Gastrocnemius medialis (tissue), 4 donors: ENCODE data around the gene BTBD16. TPM values are rescaled to one million over a fixed set of nuclear protein-coding genes. Genes with fewer than 3 reads are reported as not detected.

Experiments used
- ATAC-seq, 2 donors: fragments of 150-250 bp; one replicate each; pipeline ENCODE4 v1.9.1; 2016
- DNase-seq, 2 donors: peaks; one replicate each; pipeline ENCODE4 v3.0.0-alpha.2; 2019
- H3K27ac ChIP-seq, 4 donors: fragments of 200-600 bp; sonication (generic); 1 replicate in 1 of 4; 2 replicates in 3 of 4; pipeline ENCODE4 v1.5.1; 2016 to 2018; ENCODE audit warnings: mild to moderate bottlenecking in 2 of 4, moderate library complexity in 1 of 4
- H3K27me3 ChIP-seq, 3 donors: fragments of 200-600 bp; sonication (generic) in 2 of 3; 1 replicate in 1 of 3; 2 replicates in 2 of 3; pipeline versions ENCODE4 v1.5.1 to v1.6.0; 2016 to 2019; ENCODE audit warnings: mild to moderate bottlenecking in 1 of 3, moderate library complexity in 1 of 3
- H3K36me3 ChIP-seq, 2 donors: fragments of 200-600 bp; sonication (generic) in 1 of 2; one replicate each; pipeline ENCODE4 v1.5.1; 2017 to 2018
- H3K4me1 ChIP-seq, 2 donors: fragments of 200-600 bp; sonication (generic) in 1 of 2; one replicate each; pipeline ENCODE4 v1.5.1; 2016 to 2017; ENCODE audit warnings: mild to moderate bottlenecking in 2 of 2
- H3K4me3 ChIP-seq, 4 donors: fragments of 200-600 bp; sonication (generic) in 3 of 4; 1 replicate in 1 of 4; 2 replicates in 3 of 4; pipeline ENCODE4 v1.5.1; 2016 to 2019; ENCODE audit warnings: mild to moderate bottlenecking in 2 of 4
- H3K9me3 ChIP-seq, 3 donors: fragments of 200-600 bp; sonication (generic) in 2 of 3; 1 replicate in 1 of 3; 2 replicates in 2 of 3; pipeline ENCODE4 v1.5.1; 2016 to 2019
- CTCF ChIP-seq, 5 experiments: fragments of 450-650 bp in 3 of 5; fragments of 200-600 bp in 2 of 5; sonication (generic) in 2 of 5; IDR thresholded peaks in 4 of 5; conservative IDR thresholded peaks in 1 of 5; 1 replicate in 4 of 5; 2 replicates in 1 of 5; pipeline ENCODE4 v1.5.1; 2016 to 2019; ENCODE audit warnings: antibody characterized with exemption in 5 of 5, mild to moderate bottlenecking in 3 of 5, moderate library complexity in 3 of 5
- POLR2A ChIP-seq, 2 donors: fragments of 450-650 bp; IDR thresholded peaks; one replicate each; pipeline ENCODE4 v1.6.1; 2017; ENCODE audit warnings: antibody characterized with exemption in 2 of 2, mild to moderate bottlenecking in 2 of 2, moderate library complexity in 2 of 2
- in situ Hi-C, 4 donors: fragments of 200-750 bp; cut with MboI; loops; one replicate each; pipeline versions ENCODE4 v1.15.0 to v1.8.0; 2017; ENCODE audit warnings: low sequenced_read_pairs in 4 of 4
- intact Hi-C: fragments of 100-400 bp; cut with DNase I; formaldehyde crosslinking; loops from one replicate; pipeline ENCODE4 v1.15.1; 2023; ENCODE audit warnings: low total_unique reads
- total RNA-seq, 4 donors: library from RNA; depleted of rRNA; stranded (reverse); fragments of >200 nt; gene quantifications; one replicate each; pipeline versions ENCODE4 v1.1.0 to v1.2.3, GENCODE V29; 2016

The BTBD16 gene
- total RNA-seq, 4 donors from 2014 or later: 0.46 to 0.55 TPM; not detected in 2

- no peak for DNase-seq
- ATAC-seq: peak in 1 of 2 donors; percentile 27
- Histone ChIP-seq H3K27me3 (peaks cover 0 to 3% (median 0%) of the 10 kb centered on the region in 3 donors), H3K36me3 (no peaks in the 10 kb centered on the region), H3K4me3 (no peak overlapping the region), H3K4me1 (peaks cover 0 to 6% of the 10 kb centered on the region in 2 donors), H3K27ac (no peak overlapping the region), H3K9me3 (no peaks in the 10 kb centered on the region)
- in situ Hi-C loops (no loop called here), intact Hi-C loops (no loop called here)
- TF ChIP-seq POLR2A (IDR thresholded peaks at IDR 0.05) (no peak), CTCF (IDR thresholded peaks at IDR 0.05 in 4 of 5, conservative IDR thresholded peaks at IDR 0.05 in 1 of 5) (no peak)
Measured at GRCh38 chr10:122301055-122301810, 30.1 kb downstream of the BTBD16 start.

- no peaks in the 10 kb centered on the region for H3K36me3 ChIP-seq
- no peak overlapping the region for H3K27ac ChIP-seq
Measured at GRCh38 chr10:122301811-122302115, 30.7 kb downstream of the BTBD16 start.

GRCh38 chr10:122302315-122302714, 31.2 kb downstream of the BTBD16 start:
- peaks cover 0 to under 1% (median 0%) of the 10 kb centered on the region in 3 donors for H3K27me3 ChIP-seq
- in situ Hi-C loops (no loop called here), intact Hi-C loops (no loop called here)
- ATAC-seq (no peak), DNase-seq (no peak)
- no peaks in the 10 kb centered on the region for H3K36me3 ChIP-seq
- H3K9me3 ChIP-seq: no peaks in the 10 kb centered on the region
- peaks cover 4 to 6% of the 10 kb centered on the region in 2 donors for H3K4me1 ChIP-seq
- H3K4me3 ChIP-seq: no peak overlapping the region
- H3K27ac ChIP-seq: no peak overlapping the region
- TF ChIP-seq CTCF (IDR thresholded peaks at IDR 0.05 in 4 of 5, conservative IDR thresholded peaks at IDR 0.05 in 1 of 5) (no peak), POLR2A (IDR thresholded peaks at IDR 0.05) (no peak)

More at GRCh38 chr10:122301811-122302115, 30.7 kb downstream of the BTBD16 start:
- DNase-seq: no peak
- Histone ChIP-seq H3K9me3 (no peaks in the 10 kb centered on the region), H3K4me1 (peaks cover 0 to 6% of the 10 kb centered on the region in 2 donors), H3K27me3 (peaks cover 0 to 3% (median 0%) of the 10 kb centered on the region in 3 donors), H3K4me3 (no peak overlapping the region)
- in situ Hi-C loops: no loop called here
- TF ChIP-seq CTCF (IDR thresholded peaks at IDR 0.05 in 4 of 5, conservative IDR thresholded peaks at IDR 0.05 in 1 of 5): no peak
- no peak for TF ChIP-seq POLR2A (IDR thresholded peaks at IDR 0.05)
- no peak for ATAC-seq
- intact Hi-C loops: no loop called here

GRCh38 chr10:122303271-122304053, 32.4 kb downstream of the BTBD16 start:
- no peak overlapping the region for H3K27ac ChIP-seq
- no peaks in the 10 kb centered on the region for H3K27me3 ChIP-seq
- DNase-seq: no peak
- in situ Hi-C loops: no loop called here
- no peaks in the 10 kb centered on the region for H3K9me3 ChIP-seq
- intact Hi-C loops: no loop called here
- H3K4me3 ChIP-seq: no peak overlapping the region
- no peak for ATAC-seq
- no peaks in the 10 kb centered on the region for H3K36me3 ChIP-seq
- peaks cover 15 to 18% of the 10 kb centered on the region in 2 donors for H3K4me1 ChIP-seq
- TF ChIP-seq POLR2A (IDR thresholded peaks at IDR 0.05) (no peak), CTCF (IDR thresholded peaks at IDR 0.05 in 4 of 5, conservative IDR thresholded peaks at IDR 0.05 in 1 of 5) (no peak)
